ENCODE results near the gene HORMAD2. TPM values are rescaled to one million over a fixed set of nuclear protein-coding genes. Genes with fewer than 3 reads are reported as not detected.

The HORMAD2 gene
- total RNA-seq, 1 donor from 2014 or later = not detected

DNA sequence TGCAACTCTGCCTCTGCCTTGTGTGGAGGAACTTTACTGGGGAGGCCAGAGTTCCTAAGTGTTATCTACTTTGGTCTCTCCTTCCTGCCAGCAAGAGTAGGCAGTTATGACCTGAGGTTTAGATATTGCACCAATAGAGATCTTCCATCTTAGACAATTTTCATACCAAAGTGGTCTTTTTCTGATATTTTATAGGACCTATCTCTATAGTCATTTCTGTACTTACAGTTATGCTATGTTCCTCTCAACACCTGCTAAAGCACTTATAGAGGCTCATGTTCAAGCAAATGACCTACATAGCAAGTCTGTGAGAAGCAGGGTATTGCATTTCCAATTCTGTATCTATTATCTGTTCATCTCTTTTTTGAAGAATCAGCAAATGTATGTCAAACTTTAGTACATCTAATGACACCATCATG is 80.8 kb downstream of the HORMAD2 start:
- DNase-seq (ENCODE audit: low spot score) = no peak

DNA sequence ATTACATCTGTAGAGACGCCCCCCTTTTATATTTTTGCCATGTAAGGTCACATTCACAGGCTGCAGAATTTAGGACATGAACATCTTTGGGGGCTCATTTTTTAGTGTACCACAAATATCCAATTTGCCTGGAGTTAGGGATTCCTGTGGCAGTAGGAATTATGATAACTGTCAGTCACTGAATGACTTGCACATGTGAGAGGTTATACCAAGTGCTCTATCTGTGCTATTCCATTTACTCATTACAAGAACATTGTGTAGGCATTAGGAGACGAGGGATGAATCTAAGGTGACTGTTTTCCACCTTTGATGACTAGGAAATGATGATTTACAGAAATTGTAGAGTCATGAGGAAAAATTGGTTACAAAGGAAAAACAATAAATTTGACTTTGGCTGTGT is 87.0 kb downstream of the HORMAD2 start:
- DNase-seq (ENCODE audit: low spot score) = no peak

DNA sequence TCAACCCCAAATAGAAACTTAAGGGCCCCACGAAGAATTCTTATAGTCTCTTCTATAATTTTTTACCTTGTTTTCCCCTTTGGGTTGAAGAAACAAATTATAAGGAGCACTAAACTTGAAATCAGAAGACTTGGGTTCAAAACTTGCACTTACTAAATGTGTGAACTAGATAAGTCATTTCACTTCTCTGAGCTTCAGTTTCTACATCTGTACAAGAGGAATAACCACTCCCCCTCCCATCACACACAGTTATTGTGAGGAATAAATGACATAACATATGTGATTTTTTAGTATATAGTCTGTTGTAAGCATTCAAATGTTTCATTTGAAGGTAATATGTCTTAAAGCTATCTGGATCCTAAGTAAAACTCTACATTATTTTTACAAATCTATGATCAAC is 87.5 kb downstream of the HORMAD2 start:
- no peak for DNase-seq (ENCODE audit: low spot score)

DNA sequence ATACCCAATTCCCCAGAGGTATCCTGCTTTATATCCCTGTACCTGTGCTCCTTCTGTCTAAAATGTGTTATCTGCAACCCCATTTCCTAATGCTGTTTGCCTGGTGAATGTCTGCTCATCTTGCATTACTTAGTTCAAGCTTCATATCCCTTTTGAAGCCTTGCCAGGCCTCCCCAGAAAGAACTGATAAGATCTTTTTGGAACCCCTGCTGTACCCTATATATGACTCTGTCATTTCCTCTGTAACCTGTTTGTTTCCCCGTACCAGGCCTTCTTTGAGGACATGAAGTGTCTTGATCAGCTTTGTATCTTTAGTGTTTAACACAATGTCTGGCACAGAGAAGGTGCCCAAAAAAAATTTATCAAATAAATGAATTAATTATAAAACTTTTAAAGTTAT is 88.7 kb downstream of the HORMAD2 start:
- DNase-seq (ENCODE audit: low spot score) = no peak

DNA sequence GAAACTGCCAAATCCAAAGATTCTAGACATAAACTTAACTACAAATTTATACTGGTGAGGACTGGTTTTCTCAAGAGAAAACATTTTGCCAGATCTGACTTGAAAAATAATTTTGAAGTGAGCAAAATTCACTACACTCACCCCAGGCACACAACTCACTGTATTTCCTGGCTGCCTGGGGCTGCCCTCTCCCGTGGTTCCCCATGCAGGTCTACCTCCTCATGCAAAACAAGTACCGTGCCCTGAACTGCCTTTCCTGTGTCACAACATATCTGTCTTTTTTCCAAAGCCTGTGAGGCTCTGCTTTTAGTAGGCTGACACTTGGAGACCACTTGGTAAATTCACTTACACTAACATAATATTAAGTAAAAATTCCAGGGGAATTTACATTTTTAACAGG is 89.9 kb downstream of the HORMAD2 start:
- DNase-seq (ENCODE audit: low spot score) = no peak

DNA sequence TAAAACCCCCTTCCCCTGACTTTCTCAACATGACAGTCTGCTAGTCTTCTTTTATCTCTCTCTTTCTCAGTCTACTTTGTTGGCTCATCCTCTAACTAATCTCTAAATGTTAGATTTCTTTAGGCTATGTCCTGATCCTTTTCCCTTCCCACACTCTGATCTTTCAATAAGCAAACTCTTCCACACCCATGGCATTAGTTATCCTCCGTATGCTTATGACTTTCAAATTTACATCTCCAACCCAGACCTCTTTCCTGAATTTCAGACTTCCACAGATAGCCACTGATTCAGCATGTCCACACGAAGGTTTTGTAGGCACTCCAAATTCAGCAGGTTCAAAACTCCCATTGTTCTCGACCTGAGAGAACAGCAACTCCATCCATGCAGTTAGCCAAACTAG is 90.7 kb downstream of the HORMAD2 start:
- no peak for DNase-seq (ENCODE audit: low spot score)

DNA sequence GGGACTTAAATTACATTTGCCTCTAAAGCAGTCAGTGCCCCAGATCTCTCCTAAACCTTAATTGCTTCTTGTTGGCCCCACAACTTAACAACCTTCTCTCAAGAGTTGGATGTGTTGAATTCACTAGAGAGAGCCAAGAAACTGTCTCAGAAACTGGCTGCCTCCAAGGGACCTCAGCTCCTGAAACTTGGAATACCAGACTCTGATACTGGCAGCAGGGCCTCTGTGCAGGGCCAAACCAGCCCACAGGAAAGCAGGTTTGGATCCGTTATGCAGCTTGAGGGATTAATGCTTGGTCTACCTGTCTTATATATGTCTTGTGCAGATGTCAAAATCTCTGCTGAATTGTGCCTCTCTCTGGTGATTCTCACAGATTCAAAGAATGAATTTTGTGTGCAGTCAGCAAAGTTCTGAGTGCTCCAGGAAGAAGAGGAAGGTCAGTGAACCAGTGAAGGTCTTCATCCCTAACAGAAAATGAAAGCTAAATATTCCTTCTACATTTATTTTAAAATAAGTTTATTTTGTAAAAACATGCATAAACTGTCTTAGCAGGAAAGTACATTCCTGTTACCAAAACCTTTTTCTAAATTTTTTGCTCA is 95.5 kb downstream of the HORMAD2 start:
- no peak for DNase-seq (ENCODE audit: low spot score)

DNA sequence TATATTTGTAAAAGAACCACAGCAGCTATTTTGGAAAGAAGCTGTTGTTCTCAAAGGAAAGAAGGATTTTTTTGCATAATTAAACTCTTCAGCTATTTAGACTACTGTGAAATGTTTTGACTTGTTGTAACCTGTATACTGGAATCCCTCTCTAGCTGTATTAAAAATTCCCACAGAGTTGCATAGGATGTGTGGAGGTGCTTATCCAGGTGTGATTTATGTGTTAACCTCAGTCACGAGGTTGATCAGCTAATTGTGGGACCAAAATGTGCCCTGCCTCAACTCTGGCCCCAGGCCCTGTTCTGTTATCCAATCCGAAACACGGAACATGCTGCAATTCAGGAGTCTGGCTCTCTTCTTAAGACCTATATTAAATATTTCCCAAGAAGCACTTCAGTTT is 96.2 kb downstream of the HORMAD2 start:
- DNase-seq (ENCODE audit: low spot score) = no peak

DNA sequence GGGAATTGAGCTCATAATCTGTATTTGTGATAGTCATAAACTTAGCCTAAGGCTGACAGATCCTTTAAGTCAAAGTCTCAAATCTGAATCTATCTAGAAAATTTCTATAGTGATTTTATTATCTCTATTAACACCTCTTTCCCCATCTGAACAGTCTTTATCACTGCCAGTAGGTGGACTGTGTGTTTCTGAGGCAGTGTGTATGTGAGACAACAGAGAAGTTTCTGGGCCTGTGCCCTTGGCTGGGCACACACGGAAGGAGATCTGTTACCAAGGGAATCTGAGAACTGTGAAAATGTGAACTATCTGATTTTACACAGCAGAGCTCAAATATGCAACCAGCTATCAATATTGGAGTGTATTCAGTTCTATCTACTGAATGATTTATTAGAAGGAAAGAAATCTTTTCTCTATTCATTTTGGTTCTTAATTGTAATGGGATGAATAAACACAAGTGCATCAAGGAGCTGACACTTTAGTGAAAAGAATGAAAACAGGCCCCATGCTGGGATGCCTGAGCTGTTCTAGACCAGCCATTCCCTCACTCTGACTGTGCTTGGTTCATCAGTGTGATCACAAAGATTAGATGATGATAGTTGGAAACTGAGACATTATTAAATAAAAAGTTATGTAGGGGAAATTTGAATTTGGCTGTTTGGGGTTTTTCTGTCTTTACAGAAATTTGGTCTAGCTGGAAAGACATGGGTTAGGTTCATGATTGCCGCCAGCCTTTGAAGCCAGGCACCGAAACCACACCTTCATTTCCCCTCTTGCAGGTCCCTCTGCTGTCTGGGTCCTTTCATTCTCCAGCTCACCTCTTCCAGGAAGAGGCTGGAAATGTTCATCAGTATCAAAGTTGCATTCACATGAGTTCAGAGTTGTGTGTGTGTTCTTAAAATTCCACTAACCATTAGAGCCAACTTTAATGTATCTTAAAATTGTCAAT is 98.2 kb downstream of the HORMAD2 start:
- DNase-seq (ENCODE audit: low spot score) = no peak

DNA sequence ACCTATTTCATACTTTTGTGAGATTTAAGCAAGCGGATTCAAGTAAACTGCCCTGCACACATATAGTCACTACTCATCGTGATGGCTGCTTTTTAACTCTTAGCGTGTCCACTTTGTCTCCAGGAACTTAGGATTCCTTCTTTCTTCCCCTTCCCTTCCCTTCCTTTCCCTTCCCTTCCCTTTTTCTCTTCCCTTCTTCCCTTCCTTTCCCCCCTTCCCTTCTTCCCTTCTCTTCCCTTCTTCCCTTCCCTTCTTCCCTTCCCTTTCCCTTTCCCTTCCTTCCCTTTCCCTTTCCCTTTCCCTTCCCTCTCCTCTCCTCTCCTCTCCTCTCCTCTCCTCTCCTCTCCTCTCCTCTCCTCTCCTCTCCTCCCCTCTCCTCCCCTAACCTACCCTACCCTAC is 100.4 kb downstream of the HORMAD2 start:
- no peak for DNase-seq (ENCODE audit: low spot score)

DNA sequence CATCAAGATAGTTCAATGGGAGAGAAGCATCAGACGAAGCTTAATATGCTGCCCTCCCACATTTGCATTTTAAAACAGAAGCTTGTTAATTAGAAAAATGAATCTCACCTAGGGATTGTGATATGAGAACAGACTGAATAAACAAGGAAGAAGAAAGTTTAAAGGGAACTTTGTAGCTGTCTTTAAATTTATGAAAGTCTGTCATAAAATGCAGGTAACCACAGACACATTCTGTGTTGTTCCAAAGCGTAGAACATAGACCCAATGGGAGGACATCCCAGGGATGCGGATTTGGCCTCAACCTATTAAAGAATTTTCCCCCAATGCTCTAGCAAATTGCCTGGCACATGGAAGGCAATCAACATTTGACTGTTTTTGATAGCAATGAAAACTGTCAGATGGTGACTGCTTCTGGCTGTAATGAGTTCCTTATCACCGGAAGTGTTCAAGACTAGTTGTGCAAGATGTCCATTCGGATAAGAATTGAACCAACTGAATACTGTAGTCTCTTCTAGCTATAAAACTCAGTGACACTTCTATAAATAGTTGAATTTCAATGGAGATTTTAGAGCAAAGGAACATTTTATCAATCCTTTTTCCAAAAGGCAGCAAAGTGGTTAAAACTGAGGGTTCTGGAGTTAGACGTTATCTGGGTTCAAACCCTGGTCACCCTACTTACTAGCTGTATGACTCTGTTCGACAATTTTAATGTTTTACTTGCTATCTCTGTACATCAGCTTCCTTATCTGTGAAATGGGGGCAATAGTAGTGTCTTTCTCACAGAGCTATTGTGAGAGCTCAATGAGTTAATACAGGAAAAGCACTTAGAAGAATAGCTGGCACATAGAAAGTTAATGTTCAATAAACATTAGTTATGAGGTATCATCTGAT is 101.4 kb downstream of the HORMAD2 start:
- no peak for DNase-seq (ENCODE audit: low spot score)

DNA sequence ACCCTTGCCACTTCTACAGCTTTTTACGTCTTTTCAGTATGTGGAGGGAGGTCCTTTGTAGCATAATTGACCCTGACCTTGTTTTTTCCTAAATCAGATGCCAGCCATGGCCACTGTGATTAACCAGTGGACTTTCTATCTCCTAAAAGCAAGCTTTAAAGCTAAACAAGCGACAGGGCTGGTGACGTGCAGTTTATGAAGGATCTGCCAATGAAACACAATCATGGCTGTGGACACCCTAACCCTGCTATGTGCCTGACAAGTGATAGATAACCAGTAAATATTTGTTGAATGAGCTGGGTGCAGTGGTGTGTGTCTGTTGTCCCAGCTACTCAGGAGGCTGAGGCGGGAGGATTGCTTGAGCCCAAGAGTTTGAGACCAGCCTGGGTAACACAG is 102.1 kb downstream of the HORMAD2 start:
- DNase-seq (ENCODE audit: low spot score) = no peak

DNA sequence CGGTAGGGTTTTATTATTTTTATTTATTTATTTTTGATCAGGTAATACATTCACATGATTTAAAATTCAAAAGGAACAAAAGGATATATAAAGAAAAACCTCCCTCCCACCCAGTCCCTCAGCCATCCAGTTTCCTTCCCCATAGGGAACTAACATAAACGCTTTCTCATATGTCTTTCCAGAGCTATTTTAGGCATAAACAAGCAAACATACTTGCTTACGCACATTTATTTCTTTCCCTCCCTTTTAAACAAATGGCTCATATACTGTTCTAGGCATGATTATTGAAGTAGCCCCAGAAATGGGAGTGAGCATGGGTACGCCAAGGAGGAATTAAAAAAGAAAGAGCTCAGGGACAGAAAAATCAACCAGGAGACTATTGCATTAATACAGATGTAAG is 102.6 kb downstream of the HORMAD2 start:
- no peak for DNase-seq (ENCODE audit: low spot score)

DNA sequence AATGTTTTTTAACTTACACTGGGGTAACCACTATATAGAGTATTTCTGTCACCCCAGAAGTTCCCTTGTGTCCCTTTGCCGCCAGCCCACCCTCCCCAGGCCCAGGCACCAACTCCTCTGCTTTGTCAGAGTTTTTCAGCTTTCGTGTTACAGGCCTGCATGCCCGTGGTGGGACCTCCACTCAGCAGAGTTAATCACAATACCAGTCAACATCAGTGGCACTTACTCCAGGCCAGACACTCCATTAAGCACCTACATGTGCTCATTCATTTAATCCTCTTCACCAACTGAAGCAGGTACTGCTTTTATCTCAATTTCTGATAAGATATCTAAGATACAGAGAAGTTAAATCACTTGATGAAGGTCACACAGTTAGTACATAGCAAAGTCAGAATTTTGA is 103.0 kb downstream of the HORMAD2 start:
- no peak for DNase-seq (ENCODE audit: low spot score)

DNA sequence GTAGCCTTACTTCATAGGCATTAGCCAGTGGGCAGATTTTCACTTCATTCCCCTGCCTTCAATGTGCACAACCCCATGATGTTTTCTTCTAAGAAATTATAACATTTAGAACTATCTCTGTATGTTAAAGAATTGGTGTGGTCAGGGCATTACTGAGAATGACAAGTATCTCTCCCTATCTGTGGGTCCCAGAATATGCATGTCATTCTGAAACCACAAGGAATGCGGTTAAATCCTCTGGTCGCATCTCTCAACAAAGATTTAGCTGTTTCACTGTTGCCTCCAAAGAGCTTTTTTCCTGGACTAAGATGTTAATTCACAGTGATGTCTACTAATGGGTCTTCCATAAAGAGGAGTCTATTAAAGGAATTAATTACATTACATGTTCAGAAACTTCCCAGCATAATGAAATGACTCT is 103.6 kb downstream of the HORMAD2 start:
- DNase-seq (ENCODE audit: low spot score) = no peak

DNA sequence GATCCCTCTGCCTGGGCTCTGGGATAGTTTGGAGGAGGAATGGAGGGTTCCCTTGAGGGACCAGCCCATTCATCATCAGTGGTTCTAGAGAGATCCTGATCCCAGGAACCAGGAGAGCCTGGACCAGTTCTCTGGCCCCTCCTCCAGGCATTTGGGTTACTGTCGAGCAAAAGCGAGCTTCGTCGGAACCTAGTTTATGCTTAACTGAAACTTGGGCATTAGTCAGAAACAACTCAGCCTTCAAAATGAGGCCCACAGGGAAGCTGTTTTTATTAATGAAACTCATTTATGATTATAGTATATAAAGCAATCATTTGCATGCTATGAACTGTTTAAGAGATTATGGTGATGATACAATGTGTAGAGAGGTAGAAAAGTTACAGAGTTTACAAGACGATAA is 104.9 kb downstream of the HORMAD2 start:
- no peak for DNase-seq (ENCODE audit: low spot score)

DNA sequence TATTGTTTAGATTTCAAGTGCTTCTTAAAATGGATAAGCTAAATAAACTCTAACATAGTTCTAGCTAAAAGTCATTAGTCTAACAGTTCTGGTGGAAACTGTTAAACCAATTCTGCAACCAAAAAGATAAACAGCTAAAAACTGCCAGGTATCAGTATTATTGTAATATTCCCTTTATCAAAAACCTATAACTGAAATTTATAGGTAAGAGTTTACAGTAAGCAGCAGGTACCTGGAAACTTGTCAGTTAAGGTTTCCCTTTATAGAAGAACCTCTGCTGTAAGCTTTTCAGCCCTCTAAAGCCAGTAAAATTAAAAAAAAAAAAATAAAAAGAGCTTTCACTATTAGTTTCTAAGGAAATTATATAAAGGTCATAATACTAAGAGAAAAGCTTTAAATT is 105.3 kb downstream of the HORMAD2 start:
- no peak for DNase-seq (ENCODE audit: low spot score)

DNA sequence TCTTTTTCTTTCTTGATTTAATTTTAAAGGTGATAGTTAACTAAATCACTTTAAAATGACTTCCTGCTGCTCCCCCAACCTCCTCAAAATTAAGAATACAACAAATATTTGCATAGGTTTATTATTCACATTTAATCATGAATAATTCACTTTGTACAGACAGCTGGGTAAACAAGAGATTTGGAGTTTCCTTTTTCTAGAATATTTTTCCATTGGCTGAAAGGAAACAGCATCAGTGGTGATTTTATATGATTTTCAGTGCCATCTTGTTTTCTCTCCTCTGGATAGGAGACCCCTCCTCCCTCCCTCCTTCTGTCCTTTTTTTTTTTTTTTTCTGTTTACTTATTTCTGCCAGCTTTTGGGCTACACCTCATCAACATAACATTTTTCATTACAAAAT is 105.8 kb downstream of the HORMAD2 start:
- DNase-seq (ENCODE audit: low spot score) = no peak

DNA sequence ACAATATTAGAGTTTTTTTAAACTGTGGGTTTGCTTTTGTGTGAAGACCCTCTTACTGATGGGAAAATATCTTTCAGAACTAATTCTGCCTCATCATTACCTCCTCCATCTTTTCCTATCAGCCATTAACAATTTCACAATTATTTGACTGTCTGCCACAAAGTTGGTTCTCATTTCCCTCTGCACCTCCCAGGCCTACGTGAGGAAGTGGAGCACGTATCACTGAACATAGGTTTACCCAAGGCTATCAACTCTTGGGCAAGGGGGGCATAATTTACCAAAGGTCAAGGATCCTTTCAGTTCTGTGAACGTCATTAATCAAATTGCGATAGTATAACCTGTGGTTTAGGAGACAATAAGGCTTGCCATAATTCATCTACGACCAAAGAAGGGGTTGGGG is 106.2 kb downstream of the HORMAD2 start:
- no peak for DNase-seq (ENCODE audit: low spot score)

DNA sequence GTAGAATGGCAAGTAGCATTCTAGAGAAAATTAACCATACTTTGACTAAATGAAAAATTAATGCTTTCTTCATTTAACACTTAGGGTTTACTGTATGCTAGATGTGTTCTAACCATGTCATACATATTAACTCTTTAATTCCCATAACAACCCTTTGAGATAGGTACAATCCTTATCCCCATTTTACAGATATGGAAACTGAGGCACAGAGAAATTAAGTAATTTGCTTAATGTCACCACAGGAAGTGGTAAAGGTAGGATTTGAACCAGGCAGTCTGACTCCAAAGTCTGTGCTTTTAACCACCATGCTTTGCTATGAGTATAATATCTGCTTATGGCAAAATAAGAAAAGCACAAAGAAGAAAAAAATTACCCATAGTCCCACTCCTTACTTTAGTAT is 106.8 kb downstream of the HORMAD2 start:
- DNase-seq (ENCODE audit: low spot score) = no peak

DNA sequence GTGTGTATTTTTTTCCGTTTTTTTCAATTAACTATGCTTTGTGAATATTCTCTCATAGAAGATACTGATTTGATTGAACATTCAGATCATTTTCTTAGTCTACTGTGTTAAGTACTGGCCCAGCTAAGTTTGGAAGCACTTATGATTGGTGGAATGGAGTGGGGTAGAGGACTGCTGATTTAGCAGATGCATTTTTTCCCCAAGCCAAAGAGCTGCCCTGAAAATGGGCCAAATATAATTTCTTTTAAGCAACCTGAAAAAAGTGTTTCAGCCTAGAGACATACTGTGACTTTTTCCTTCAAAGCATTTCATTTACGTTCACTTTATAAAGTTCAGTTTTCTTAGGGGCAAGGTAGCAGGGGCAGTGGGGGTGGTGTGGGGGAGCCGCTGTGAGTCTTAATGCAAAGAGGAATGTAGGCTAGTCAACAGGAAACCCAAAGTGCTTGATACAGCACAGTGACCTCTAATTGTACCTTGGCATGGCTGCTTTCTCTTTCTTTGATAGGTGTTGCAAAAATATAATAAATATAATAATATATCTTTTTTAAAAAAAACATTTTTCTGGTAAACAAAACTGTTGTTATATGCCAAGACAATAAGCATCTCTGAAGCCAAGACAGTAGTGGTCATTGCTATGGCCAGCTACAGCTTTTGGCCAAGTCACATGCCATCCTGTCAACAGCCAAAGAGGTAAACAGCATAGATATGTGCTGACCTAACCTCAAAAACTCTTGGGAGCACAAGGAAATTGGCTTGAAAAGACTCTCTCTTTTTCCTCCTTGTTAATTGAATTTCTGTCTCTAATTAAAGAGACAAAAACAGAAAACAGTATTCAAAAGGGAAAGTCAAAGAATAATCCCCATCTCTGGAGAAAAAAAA is 107.5 kb downstream of the HORMAD2 start:
- no peak for DNase-seq (ENCODE audit: low spot score)
